HepG2 (cell line): ENCODE results near the gene TBC1D3K. TPM values are rescaled to one million over a fixed set of nuclear protein-coding genes. Genes with fewer than 3 reads are reported as not detected.

Source experiments
- CCAR2 ChIP-seq: fragments of 200-400 bp; formaldehyde crosslinking; optimal IDR thresholded peaks from 2 replicates; pipeline ENCODE3; 2018; ENCODE audit warnings: low read depth, mild to moderate bottlenecking, low read length, moderate library complexity
- CHD4 ChIP-seq: fragments of 200-600 bp; sonication (generic); IDR thresholded peaks from 2 replicates; pipeline ENCODE4 v1.7.0; 2017; ENCODE audit warnings: mild to moderate bottlenecking, low read length, borderline replicate concordance
- EZH2 ChIP-seq: conservative IDR thresholded peaks from 2 replicates; pipeline ENCODE4 v1.6.1; 2012; ENCODE audit warnings: mild to moderate bottlenecking, low read depth, low read length, moderate library complexity
- GTF2F1 ChIP-seq: fragments of 150-350 bp; IDR thresholded peaks from 2 replicates; pipeline ENCODE4 v1.6.1; 2014; ENCODE audit warnings: low read length
- HNRNPLL ChIP-seq: fragments of 200-400 bp; formaldehyde crosslinking; IDR thresholded peaks from 2 replicates; pipeline ENCODE4 v1.6.1; 2017; ENCODE audit warnings: mild to moderate bottlenecking, low read depth, low read length; ENCODE audit not compliant: poor library complexity, severe bottlenecking
- JUND ChIP-seq: sonication (generic); formaldehyde crosslinking; IDR thresholded peaks from 2 replicates; pipeline ENCODE4 v1.8.0; 2022; ENCODE audit warnings: mild to moderate bottlenecking, missing genetic modification reagents
- RORA ChIP-seq: sonication (generic); formaldehyde crosslinking; IDR thresholded peaks from 2 replicates; pipeline ENCODE4 v1.5.0; 2020; ENCODE audit warnings: mild to moderate bottlenecking, missing genetic modification reagents, moderate library complexity
- SIX1 ChIP-seq: sonication (generic); formaldehyde crosslinking; IDR thresholded peaks from 2 replicates; pipeline ENCODE4 v1.4.0; 2020; ENCODE audit warnings: missing genetic modification reagents, borderline replicate concordance
- SMYD3 ChIP-seq: sonication (generic); formaldehyde crosslinking; IDR thresholded peaks from 2 replicates; pipeline ENCODE4 v1.8.1; 2023; ENCODE audit warnings: mild to moderate bottlenecking, missing genetic modification reagents
- SUZ12 ChIP-seq: fragments of 150-350 bp; IDR thresholded peaks from 2 replicates; pipeline ENCODE4 v1.6.1; 2014; ENCODE audit warnings: low read depth, low read length
- TRIM22 ChIP-seq: fragments of 450-650 bp; IDR thresholded peaks from 2 replicates; pipeline ENCODE4 v1.6.1; 2017
- YEATS2 ChIP-seq: sonication (generic); formaldehyde crosslinking; IDR thresholded peaks from 2 replicates; pipeline ENCODE4 v1.4.0; 2020; ENCODE audit warnings: missing genetic modification reagents, borderline replicate concordance
- ZNF407 ChIP-seq: sonication (generic); formaldehyde crosslinking; IDR thresholded peaks from one replicate; pipeline ENCODE4 v1.5.1; 2020; ENCODE audit warnings: mild to moderate bottlenecking, missing genetic modification reagents; ENCODE audit errors: not compliant biosample characterization
- ZSCAN9 ChIP-seq: IDR thresholded peaks from 2 replicates; pipeline ENCODE4 v1.6.1; 2016; ENCODE audit warnings: borderline replicate concordance
- polyA plus RNA-seq, 8 experiments: library from polyadenylated mRNA; depleted of rRNA in 3 of 8; stranded (reverse) in 7 of 8; unstranded in 1 of 8; fragments of >200 nt; fragmentation: Illumina TruSeq in 4 of 8; extraction: Trizol in 4 of 8; gene quantifications; 2 replicates each; pipeline versions ENCODE4 v1.2.1 to v1.2.3, GENCODE V29; 2011 to 2016; ENCODE audit warnings: low read depth in 4 of 8, missing spikeins in 1 of 8, mixed read lengths in 1 of 8; ENCODE audit not compliant: insufficient read depth in 1 of 8
- total RNA-seq, 5 experiments: library from RNA; depleted of rRNA; stranded (reverse); fragments of >200 nt; fragmentation: Illumina TruSeq; extraction: Trizol; gene quantifications; 2 replicates each; pipeline ENCODE4 v1.2.3, GENCODE V29; 2016; ENCODE audit warnings: low read depth in 1 of 5
- TF ChIP-seq, protein P1 (sequence below): sonication (generic); formaldehyde crosslinking; IDR thresholded peaks from 2 replicates; pipeline ENCODE4 v1.4.0; 2020; ENCODE audit warnings: missing genetic modification reagents, borderline replicate concordance
- TF ChIP-seq, protein P2 (sequence below), 2 experiments: sonication (generic) in 1 of 2; formaldehyde crosslinking in 1 of 2; IDR thresholded peaks; 2 replicates each; pipeline versions ENCODE4 v1.5.1 to v1.6.1; 2011 to 2020; ENCODE audit warnings: borderline replicate concordance in 1 of 2, low read depth in 1 of 2, low read length in 1 of 2, mild to moderate bottlenecking in 1 of 2, missing genetic modification reagents in 1 of 2, moderate library complexity in 1 of 2

The TBC1D3K gene
- total and polyA plus RNA-seq, 2 of the 13 experiments (the other 11 are each of a cell fraction or from before 2014, with no cell fraction given): not detected

DNA sequence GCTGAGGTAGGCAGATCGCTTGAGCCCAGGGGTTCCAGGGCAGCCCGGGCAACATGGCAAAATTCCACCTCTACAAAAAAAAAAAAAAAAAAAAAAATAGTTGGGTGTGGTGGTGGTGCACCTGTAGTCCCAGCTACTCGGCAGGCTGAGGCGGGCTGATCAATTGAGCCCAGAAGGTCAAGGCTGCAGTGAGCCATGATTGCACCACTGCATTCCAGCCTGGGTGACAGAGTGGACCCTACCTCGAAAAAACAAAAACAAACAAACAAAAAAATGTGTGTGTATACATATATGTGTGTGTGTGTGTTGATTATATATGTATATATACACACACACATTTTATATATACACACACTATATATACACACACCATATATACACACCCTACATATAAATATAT is 39.1 kb upstream of the TBC1D3K start (continued):
- TF ChIP-seq TRIM22 (no peak), GTF2F1 (no peak), CCAR2 (no peak), JUND (no peak), ZNF407 (CRISPR knock-in tag) (no peak), ZSCAN9 (CRISPR knock-in tag) (no peak), SIX1 (CRISPR knock-in tag) (no peak), CHD4 (no peak), RORA (CRISPR knock-in tag) (no peak), HNRNPLL (no peak), SMYD3 (CRISPR knock-in tag) (no peak), EZH2 (no peak), SUZ12 (no peak), YEATS2 (CRISPR knock-in tag) (no peak)
- TF ChIP-seq, protein P1, sequence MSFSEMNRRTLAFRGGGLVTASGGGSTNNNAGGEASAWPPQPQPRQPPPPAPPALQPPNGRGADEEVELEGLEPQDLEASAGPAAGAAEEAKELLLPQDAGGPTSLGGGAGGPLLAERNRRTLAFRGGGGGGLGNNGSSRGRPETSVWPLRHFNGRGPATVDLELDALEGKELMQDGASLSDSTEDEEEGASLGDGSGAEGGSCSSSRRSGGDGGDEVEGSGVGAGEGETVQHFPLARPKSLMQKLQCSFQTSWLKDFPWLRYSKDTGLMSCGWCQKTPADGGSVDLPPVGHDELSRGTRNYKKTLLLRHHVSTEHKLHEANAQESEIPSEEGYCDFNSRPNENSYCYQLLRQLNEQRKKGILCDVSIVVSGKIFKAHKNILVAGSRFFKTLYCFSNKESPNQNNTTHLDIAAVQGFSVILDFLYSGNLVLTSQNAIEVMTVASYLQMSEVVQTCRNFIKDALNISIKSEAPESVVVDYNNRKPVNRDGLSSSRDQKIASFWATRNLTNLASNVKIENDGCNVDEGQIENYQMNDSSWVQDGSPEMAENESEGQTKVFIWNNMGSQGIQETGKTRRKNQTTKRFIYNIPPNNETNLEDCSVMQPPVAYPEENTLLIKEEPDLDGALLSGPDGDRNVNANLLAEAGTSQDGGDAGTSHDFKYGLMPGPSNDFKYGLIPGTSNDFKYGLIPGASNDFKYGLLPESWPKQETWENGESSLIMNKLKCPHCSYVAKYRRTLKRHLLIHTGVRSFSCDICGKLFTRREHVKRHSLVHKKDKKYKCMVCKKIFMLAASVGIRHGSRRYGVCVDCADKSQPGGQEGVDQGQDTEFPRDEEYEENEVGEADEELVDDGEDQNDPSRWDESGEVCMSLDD: no peak
- TF ChIP-seq, protein P2, sequence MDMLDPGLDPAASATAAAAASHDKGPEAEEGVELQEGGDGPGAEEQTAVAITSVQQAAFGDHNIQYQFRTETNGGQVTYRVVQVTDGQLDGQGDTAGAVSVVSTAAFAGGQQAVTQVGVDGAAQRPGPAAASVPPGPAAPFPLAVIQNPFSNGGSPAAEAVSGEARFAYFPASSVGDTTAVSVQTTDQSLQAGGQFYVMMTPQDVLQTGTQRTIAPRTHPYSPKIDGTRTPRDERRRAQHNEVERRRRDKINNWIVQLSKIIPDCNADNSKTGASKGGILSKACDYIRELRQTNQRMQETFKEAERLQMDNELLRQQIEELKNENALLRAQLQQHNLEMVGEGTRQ (IDR thresholded peaks at IDR 0.05; ENCODE audit: low read depth, low read length): no peak
- TF ChIP-seq, protein P2 (CRISPR knock-in tag; IDR thresholded peaks at IDR 0.05; ENCODE audit: borderline replicate concordance): no peak
